Sigmoid colon (tissue), 7 donors: ENCODE results near the gene NACA2. TPM values are rescaled to one million over a fixed set of nuclear protein-coding genes. Genes with fewer than 3 reads are reported as not detected.
"Not testable (repeated sequence)": the region's sequence is repeated elsewhere in the genome, so short reads cannot be mapped to it uniquely, and the experiment has no call there.

Experiments
- DNase-seq: peaks from one replicate; pipeline ENCODE4 v3.0.0-alpha.2; 2019
- H3K27ac ChIP-seq, 4 donors: fragments of 200-600 bp; sonication (generic); one replicate each; pipeline ENCODE4 v1.5.1; 2016 to 2019; ENCODE audit warnings: mild to moderate bottlenecking in 1 of 4
- H3K27me3 ChIP-seq, 3 donors: fragments of 200-600 bp; sonication (generic); one replicate each; pipeline ENCODE4 v1.5.1; 2019; ENCODE audit warnings: mild to moderate bottlenecking in 1 of 3
- H3K36me3 ChIP-seq, 4 donors: fragments of 200-600 bp; sonication (generic); one replicate each; pipeline ENCODE4 v1.5.1; 2016 to 2019
- H3K4me1 ChIP-seq, 4 donors: fragments of 200-600 bp; sonication (generic); one replicate each; pipeline ENCODE4 v1.5.1; 2017 to 2019
- H3K4me3 ChIP-seq, 4 donors: fragments of 200-600 bp; sonication (generic); one replicate each; pipeline ENCODE4 v1.5.1; 2017 to 2019; ENCODE audit warnings: mild to moderate bottlenecking in 2 of 4, moderate library complexity in 1 of 4
- H3K9me3 ChIP-seq, 4 donors: fragments of 200-600 bp in 3 of 4; sonication (generic) in 3 of 4; one replicate each; pipeline versions ENCODE4 v1.5.1 to v1.6.1; 2013 to 2019
- EP300 ChIP-seq, 4 donors: sonication (generic); formaldehyde crosslinking; IDR thresholded peaks; one replicate each; pipeline ENCODE4 v1.6.1; 2017; ENCODE audit warnings: antibody characterized with exemption in 4 of 4
- POLR2A ChIP-seq, 2 donors: fragments of 450-650 bp; IDR thresholded peaks; one replicate each; pipeline ENCODE4 v1.6.1; 2016; ENCODE audit warnings: antibody characterized with exemption in 2 of 2, mild to moderate bottlenecking in 2 of 2, moderate library complexity in 2 of 2
- POLR2AphosphoS5 ChIP-seq, 4 donors: sonication (generic); formaldehyde crosslinking; IDR thresholded peaks; one replicate each; pipeline ENCODE4 v1.6.1; 2017; ENCODE audit warnings: antibody characterized with exemption in 4 of 4
- WGBS, 2 donors: extraction: QIAGEN DNeasy Blood & Tissue Kit; methylation state at CpG; one replicate each; pipeline ENCODE4 v1.1.7; 2013; 5-methylcytosine and 5-hydroxymethylcytosine counted together
- intact Hi-C: fragments of 100-400 bp; cut with DNase I; formaldehyde crosslinking; loops from one replicate; pipeline ENCODE4 v1.15.1; 2023
- polyA plus RNA-seq, 3 donors: library from polyadenylated mRNA; stranded (reverse); fragments of 200-250 nt; gene quantifications; one replicate each; pipeline ENCODE4 v1.2.3, GENCODE V29; 2013
- total RNA-seq, 4 donors: library from RNA; depleted of rRNA; stranded (reverse); fragments of >200 nt; gene quantifications; one replicate each; pipeline ENCODE4 v1.1.0, GENCODE V29; 2016
- TF ChIP-seq, protein P1 (sequence below), 4 experiments: fragments of 450-650 bp in 3 of 4; fragments of 200-600 bp in 1 of 4; IDR thresholded peaks; one replicate each; pipeline ENCODE4 v1.5.1; 2016 to 2019; ENCODE audit warnings: antibody characterized with exemption in 4 of 4, mild to moderate bottlenecking in 3 of 4, moderate library complexity in 2 of 4
- donor health status: healthy with polysubstance abuse.
- donor health status: Bipolar disorder and iron deficiency.
- donor health status: healthy.

The NACA2 gene
- total and polyA plus RNA-seq, 7 donors = not detected

DNA sequence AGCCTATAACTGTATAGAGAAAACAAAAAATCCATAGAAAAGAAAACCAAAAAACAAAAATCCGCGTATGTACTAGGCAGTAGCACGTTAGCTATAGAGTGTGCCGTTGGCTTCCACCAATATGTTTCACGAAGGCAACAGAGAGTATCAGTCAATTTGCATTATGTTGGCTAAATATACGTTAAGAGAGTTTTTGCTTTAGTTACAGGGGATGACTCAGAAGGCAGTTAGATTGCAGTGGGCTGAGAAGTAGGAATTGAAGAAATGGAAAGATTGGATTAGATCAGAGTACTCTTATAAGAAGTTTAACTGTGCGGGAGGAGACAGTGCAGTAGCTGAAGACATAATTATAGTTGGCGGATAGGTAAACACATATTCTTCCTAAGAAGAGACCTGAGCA lies 911 bp upstream of the NACA2 start:
- no peak for DNase-seq
- intact Hi-C loops = no loop called here
- Histone ChIP-seq H3K27ac (no peak overlapping the region), H3K27me3 (peaks cover 0 to 6% (median 0%) of the 10 kb centered on the region in 3 donors), H3K4me1 (no peaks in the 10 kb centered on the region), H3K9me3 (no peaks in the 10 kb centered on the region), H3K36me3 (no peaks in the 10 kb centered on the region), H3K4me3 (no peak overlapping the region)
- WGBS, 2 donors = 90 to 92% methylated on average over 8 of the region's 8 CpGs
- no peak for TF ChIP-seq POLR2AphosphoS5 (IDR thresholded peaks at IDR 0.05)

DNA sequence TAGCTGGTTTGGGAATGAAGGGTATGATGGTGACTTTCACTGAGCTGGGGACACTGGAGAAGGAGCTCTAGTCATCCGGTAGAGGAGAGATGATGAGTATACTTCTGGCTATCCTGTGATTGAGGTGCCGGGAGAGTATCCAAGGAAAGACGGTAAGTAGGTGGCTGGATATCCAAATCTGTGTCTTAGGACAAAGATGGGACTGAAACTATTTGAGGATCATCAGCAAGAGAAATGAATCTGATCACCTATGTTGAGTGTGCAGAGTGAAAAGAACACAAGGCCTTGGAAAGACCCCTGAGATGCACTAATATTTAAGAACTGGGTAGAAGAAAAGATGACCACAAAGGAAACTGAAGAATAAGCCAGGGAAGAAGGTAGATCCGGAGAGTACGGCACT lies 1.0 kb downstream of the NACA2 start:
- 91 to 95% methylated on average over 5 of the region's 5 CpGs for WGBS, 2 donors
- TF ChIP-seq POLR2A (IDR thresholded peaks at IDR 0.05) = no peak
- TF ChIP-seq, protein P1, sequence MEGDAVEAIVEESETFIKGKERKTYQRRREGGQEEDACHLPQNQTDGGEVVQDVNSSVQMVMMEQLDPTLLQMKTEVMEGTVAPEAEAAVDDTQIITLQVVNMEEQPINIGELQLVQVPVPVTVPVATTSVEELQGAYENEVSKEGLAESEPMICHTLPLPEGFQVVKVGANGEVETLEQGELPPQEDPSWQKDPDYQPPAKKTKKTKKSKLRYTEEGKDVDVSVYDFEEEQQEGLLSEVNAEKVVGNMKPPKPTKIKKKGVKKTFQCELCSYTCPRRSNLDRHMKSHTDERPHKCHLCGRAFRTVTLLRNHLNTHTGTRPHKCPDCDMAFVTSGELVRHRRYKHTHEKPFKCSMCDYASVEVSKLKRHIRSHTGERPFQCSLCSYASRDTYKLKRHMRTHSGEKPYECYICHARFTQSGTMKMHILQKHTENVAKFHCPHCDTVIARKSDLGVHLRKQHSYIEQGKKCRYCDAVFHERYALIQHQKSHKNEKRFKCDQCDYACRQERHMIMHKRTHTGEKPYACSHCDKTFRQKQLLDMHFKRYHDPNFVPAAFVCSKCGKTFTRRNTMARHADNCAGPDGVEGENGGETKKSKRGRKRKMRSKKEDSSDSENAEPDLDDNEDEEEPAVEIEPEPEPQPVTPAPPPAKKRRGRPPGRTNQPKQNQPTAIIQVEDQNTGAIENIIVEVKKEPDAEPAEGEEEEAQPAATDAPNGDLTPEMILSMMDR (IDR thresholded peaks at IDR 0.05) = no peak
- TF ChIP-seq EP300 (IDR thresholded peaks at IDR 0.05) = no peak
- TF ChIP-seq POLR2AphosphoS5 (IDR thresholded peaks at IDR 0.05) = no peak
- Histone ChIP-seq H3K4me3 (no peak overlapping the region), H3K4me1 (no peaks in the 10 kb centered on the region), H3K27me3 (peaks cover 0 to 3% (median 0%) of the 10 kb centered on the region in 3 donors), H3K27ac (no peak overlapping the region), H3K36me3 (no peaks in the 10 kb centered on the region), H3K9me3 (no peaks in the 10 kb centered on the region)
- intact Hi-C loops = no loop called here
- no peak for DNase-seq

DNA sequence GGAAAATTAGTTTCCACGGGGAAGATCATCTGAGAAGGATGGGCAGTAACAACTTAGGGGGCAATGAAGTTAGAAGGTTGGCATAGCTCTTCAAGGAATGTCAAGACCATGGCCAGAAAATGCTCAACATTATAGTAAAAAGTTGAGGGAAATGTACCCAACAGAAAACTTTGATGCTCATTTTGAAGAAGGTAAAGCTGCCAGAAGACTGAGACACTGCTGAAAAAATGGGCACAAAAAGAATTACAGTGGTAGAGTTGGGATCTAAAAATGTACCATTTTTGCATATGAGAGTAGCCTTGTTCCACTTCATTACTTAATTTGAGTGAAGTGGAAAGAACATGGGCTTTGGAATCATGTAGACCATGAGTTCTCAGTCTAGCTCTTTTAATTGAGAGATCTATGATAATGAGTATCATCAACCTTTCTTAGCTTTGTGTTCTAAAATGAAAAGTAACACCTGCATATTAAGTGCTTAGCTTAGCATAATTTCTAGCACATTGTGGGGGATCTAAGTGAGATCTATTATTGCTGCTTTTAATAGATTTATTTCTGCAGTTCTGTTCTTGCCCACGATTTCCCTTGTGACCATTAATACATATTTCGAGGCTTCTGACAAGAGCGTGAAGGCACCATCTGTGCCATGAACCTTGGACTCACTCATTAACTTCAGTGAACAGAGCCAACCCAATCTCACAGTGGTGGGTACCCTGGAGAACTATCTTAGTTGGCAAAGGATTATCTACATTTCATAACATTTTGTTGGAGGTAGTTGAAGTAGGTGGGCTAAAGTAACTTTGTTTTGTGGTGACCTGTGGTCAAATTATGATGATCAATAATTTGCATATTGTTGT lies 3.0 kb downstream of the NACA2 start:
- no peaks in the 10 kb centered on the region for H3K9me3 ChIP-seq
- no peaks in the 10 kb centered on the region for H3K27me3 ChIP-seq
- no peaks in the 10 kb centered on the region for H3K36me3 ChIP-seq
- DNase-seq = no peak
- H3K4me1 ChIP-seq = no peaks in the 10 kb centered on the region
- H3K27ac ChIP-seq = no peak overlapping the region
- 66 to 80% methylated on average over 4 of the region's 4 CpGs for WGBS, 2 donors
- intact Hi-C loops = no loop called here
- TF ChIP-seq POLR2A (IDR thresholded peaks at IDR 0.05) (no peak), POLR2AphosphoS5 (IDR thresholded peaks at IDR 0.05) (no peak), EP300 (IDR thresholded peaks at IDR 0.05) (no peak)
- TF ChIP-seq, protein P1 (IDR thresholded peaks at IDR 0.05) = no peak
- no peak overlapping the region for H3K4me3 ChIP-seq

DNA sequence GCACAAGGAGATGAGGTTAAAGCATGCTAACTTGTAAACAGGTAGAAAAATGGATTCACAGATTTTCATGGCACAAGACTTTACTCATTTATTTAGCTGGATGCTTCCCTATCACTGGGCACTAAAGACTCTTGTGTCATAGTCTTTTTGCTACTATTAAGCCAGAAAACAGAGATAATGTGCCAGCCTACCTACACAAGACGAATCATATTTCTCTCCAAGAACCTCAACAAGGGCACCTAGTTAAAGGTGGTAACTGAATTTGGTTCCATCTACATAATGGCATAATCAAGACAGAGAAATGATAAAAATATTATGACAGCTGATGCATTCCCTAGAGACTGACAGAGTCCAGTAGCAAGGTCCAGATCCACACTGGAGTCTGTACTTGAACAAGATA lies 3.8 kb downstream of the NACA2 start:
- 90 to 93% methylated on average over 1 of the region's 1 CpG for WGBS, 2 donors

DNA sequence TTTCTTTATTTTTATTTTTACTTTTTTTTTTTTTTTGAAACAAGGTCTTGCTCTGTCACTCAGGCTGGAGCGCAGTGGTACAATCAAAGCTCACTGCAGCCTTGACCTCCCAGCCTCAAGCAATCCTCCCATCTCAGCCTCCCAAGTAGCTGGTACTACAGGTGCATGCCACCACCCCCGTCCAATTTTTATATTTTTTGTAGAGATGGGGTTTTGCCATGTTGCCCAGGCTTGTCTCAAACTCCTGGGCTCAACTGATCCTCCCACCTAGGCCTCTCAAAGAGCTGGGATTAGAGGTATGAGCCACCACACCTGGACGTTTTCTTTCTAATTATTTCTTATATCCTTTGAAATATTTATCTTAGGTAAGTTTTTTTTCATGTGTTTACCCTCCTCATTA lies 4.4 kb downstream of the NACA2 start:
- intact Hi-C loops, H3K4me3 ChIP-seq, H3K27me3 ChIP-seq, H3K27ac ChIP-seq, H3K36me3 ChIP-seq, H3K9me3 ChIP-seq, DNase-seq, H3K4me1 ChIP-seq: not testable (repeated sequence)
- WGBS, 2 donors = 70 to 77% methylated on average over 3 of the region's 3 CpGs

More for the DNA sequence above, 3.8 kb downstream of the NACA2 start:
- no peak for DNase-seq
- Histone ChIP-seq H3K4me3 (no peak overlapping the region), H3K9me3 (no peaks in the 10 kb centered on the region), H3K36me3 (no peaks in the 10 kb centered on the region), H3K27ac (no peak overlapping the region), H3K4me1 (no peaks in the 10 kb centered on the region), H3K27me3 (no peaks in the 10 kb centered on the region)
- TF ChIP-seq POLR2A (IDR thresholded peaks at IDR 0.05) (no peak), EP300 (IDR thresholded peaks at IDR 0.05) (no peak), POLR2AphosphoS5 (IDR thresholded peaks at IDR 0.05) (no peak)
- TF ChIP-seq, protein P1 (IDR thresholded peaks at IDR 0.05) = no peak
- intact Hi-C loops = no loop called here
